SJCRH30 (cell line): ENCODE measurements around the gene MIEF2. TPM values are rescaled to one million over a fixed set of nuclear protein-coding genes. Genes with fewer than 3 reads are reported as not detected.

Experiments
- DNase-seq, 2 experiments: peaks; one replicate each; pipeline ENCODE4 v3.0.0-alpha.2; 2015 to 2020
- H3K27ac ChIP-seq: fragments of 250-450 bp; sonication (Bioruptor Pico); 2 replicates; pipeline ENCODE4 v1.5.1; 2020; ENCODE audit warnings: mild to moderate bottlenecking, moderate library complexity
- H3K27me3 ChIP-seq: fragments of 250-450 bp; sonication (Bioruptor Pico); 2 replicates; pipeline ENCODE4 v1.5.1; 2020; ENCODE audit warnings: mild to moderate bottlenecking, moderate library complexity
- H3K36me3 ChIP-seq: fragments of 250-450 bp; sonication (Bioruptor Pico); 2 replicates; pipeline ENCODE4 v1.5.1; 2020; ENCODE audit warnings: mild to moderate bottlenecking, moderate library complexity
- H3K4me1 ChIP-seq: fragments of 250-450 bp; sonication (Bioruptor Pico); 2 replicates; pipeline ENCODE4 v1.5.1; 2020; ENCODE audit warnings: mild to moderate bottlenecking, moderate library complexity
- H3K4me3 ChIP-seq: fragments of 250-450 bp; sonication (Bioruptor Pico); 2 replicates; pipeline ENCODE4 v1.5.1; 2020; ENCODE audit warnings: mild to moderate bottlenecking, moderate library complexity
- H3K9me3 ChIP-seq: fragments of 250-450 bp; sonication (Bioruptor Pico); replicated peaks from 2 replicates; pipeline ENCODE4 v1.5.1; 2020; ENCODE audit warnings: mild to moderate bottlenecking, moderate library complexity
- total RNA-seq: library from RNA; depleted of rRNA; stranded (reverse); fragments of >200 nt; shearing (Covaris generic); gene quantifications from 2 replicates; pipeline ENCODE4 v1.2.3, GENCODE V29; 2014

Gene MIEF2
- total RNA-seq, 1 experiment from 2014 or later = 17.5 TPM

DNA sequence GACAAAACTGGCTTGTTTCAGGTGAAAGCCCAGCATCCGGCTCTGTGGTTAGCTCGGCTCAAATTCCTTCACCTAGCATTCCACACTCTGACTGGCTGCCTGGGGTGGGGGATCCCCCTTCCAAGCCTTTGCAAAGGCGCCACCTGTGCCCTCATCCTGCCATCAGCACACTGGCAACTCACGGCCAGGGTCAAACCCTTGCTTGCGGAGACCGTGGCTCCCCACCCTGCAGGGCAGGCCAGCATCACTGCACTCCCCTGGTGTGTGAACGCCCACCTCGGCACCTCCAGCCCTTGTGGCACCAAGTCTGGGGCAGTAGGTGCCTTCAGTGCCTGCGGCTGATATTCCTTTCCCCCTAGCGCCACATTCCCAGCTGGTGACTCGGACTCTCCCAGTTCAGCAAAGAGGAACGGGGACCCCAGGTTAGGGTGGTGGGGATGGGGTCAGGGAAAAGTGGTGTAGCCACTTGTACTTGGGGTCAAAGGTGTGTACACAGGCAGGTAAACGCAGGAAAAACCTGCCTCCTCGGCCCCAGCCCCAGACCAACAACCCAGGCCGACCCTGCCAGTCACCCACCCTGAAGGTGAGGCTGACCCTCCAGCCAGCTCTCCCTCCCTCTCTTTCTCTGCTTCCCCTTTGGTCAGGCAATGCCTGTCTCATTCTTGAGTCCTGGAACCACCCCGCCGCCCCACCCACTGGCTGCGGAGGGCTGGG lies 3.0 kb upstream of the MIEF2 start:
- Histone ChIP-seq H3K9me3 (no peaks in the 10 kb centered on the region), H3K4me1 (peaks cover 16% of the 10 kb centered on the region; the same call in 1 of the 2 replicates), H3K27me3 (no peaks in the 10 kb centered on the region), H3K36me3 (peaks cover 34% of the 10 kb centered on the region), H3K27ac (peak overlapping the region; percentile 76), H3K4me3 (peak overlapping the region; percentile 87)
- DNase-seq = no peak

DNA sequence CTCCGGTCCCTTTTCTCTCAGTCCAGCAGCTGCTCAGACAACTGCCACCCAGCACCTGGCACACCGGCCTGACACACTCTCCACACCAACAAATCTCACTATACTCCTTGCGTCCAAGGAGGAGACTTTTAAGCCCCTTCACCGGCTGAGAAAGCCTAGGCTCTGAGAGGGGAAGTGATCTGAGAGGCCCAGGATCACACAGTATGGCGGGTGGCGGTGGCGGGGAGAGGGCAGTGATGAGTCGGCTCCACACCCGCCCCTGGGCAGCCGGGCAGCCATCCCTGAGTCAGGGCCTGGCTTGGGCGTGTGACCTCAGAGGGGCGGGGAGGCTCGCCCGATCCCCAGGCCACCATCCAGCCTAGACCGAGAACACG lies 2.5 kb upstream of the MIEF2 start:
- no peaks in the 10 kb centered on the region for H3K27me3 ChIP-seq
- H3K36me3 ChIP-seq = peaks cover 28% of the 10 kb centered on the region
- peaks cover 16% of the 10 kb centered on the region; the same call in 1 of the 2 replicates for H3K4me1 ChIP-seq
- H3K27ac ChIP-seq = peak overlapping the region; percentile 76
- peak; percentile 91 to 92 for DNase-seq
- peak overlapping the region; percentile 87 for H3K4me3 ChIP-seq
- no peaks in the 10 kb centered on the region for H3K9me3 ChIP-seq

- Histone ChIP-seq H3K36me3 (peaks cover 23% of the 10 kb centered on the region), H3K4me1 (peaks cover 16% of the 10 kb centered on the region; the same call in 1 of the 2 replicates), H3K4me3 (peak within 1 kb of the TSS; percentile 87), H3K27me3 (no peaks in the 10 kb centered on the region), H3K9me3 (no peaks in the 10 kb centered on the region), H3K27ac (peak within 1 kb of the TSS; percentile 76)
- peak; percentile 79 to 81 for DNase-seq
Measured at GRCh38 chr17:18258356-18259038, 2.0 kb upstream of the MIEF2 start, which contains the start of gene FLII. TSS of gene FLII (minus strand) at chr17:18258738. CDS start at chr17:18258690, 48 bp downstream.

- Histone ChIP-seq H3K27ac (no peak overlapping the region), H3K9me3 (no peaks in the 10 kb centered on the region), H3K27me3 (no peaks in the 10 kb centered on the region), H3K4me3 (peak overlapping the region; percentile 83), H3K4me1 (peaks cover 16% of the 10 kb centered on the region; the same call in 1 of the 2 replicates), H3K36me3 (peaks cover 13% of the 10 kb centered on the region)
- DNase-seq = peak in 1 of 2 experiments; percentile 45
Measured at GRCh38 chr17:18259621-18260331, 686 bp upstream of the MIEF2 start.

- Histone ChIP-seq H3K27ac (peak overlapping the region; percentile 1; the same call in 1 of the 2 replicates), H3K27me3 (no peaks in the 10 kb centered on the region), H3K4me1 (peaks cover 16% of the 10 kb centered on the region; the same call in 1 of the 2 replicates), H3K9me3 (no peaks in the 10 kb centered on the region), H3K4me3 (peak overlapping the region; percentile 83), H3K36me3 (no peaks in the 10 kb centered on the region)
- peak; percentile 61 to 66 for DNase-seq
Measured at GRCh38 chr17:18261146-18261515, 669 bp downstream of the MIEF2 start.

DNA sequence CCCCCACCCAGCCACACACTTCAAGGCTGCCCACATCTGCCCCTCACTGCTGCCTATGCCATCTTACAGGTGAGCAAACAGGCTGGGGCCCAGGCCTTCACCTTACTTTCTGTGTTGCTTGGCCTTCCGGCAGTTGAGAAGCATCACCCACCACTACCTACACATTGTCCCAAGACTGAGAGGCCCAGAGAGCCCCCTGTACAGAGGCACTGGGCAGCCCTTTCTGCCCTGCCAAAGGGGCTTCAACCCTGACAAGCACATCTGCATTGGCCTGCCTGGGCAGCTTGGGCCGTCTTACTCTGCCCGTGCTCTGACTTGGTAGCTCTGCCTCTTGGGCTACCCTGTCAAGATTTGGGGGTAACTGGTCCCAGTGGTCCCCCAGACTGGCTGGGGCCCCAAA lies 1.2 kb downstream of the MIEF2 start:
- Histone ChIP-seq H3K4me3 (peak overlapping the region; percentile 83), H3K27ac (no peak overlapping the region), H3K4me1 (peaks cover 16% of the 10 kb centered on the region; the same call in 1 of the 2 replicates), H3K27me3 (no peaks in the 10 kb centered on the region), H3K36me3 (no peaks in the 10 kb centered on the region), H3K9me3 (no peaks in the 10 kb centered on the region)
- no peak for DNase-seq

- H3K36me3 ChIP-seq = no peaks in the 10 kb centered on the region
Measured at GRCh38 chr17:18262111-18262510, 1.6 kb downstream of the MIEF2 start.

GRCh38 chr17:18262641-18263040 lies 2.2 kb downstream of the MIEF2 start:
- no peaks in the 10 kb centered on the region for H3K36me3 ChIP-seq
- H3K4me1 ChIP-seq = peaks cover 11% of the 10 kb centered on the region; the same call in 1 of the 2 replicates
- DNase-seq = no peak
- H3K4me3 ChIP-seq = no peak overlapping the region
- H3K27me3 ChIP-seq = no peaks in the 10 kb centered on the region
- no peak overlapping the region for H3K27ac ChIP-seq
- no peaks in the 10 kb centered on the region for H3K9me3 ChIP-seq

More at GRCh38 chr17:18262111-18262510, 1.6 kb downstream of the MIEF2 start:
- DNase-seq = no peak
- Histone ChIP-seq H3K4me3 (no peak overlapping the region), H3K4me1 (peaks cover 16% of the 10 kb centered on the region; the same call in 1 of the 2 replicates), H3K9me3 (no peaks in the 10 kb centered on the region), H3K27me3 (no peaks in the 10 kb centered on the region), H3K27ac (no peak overlapping the region)

- peaks cover 11% of the 10 kb centered on the region; the same call in 1 of the 2 replicates for H3K4me1 ChIP-seq
- no peak for DNase-seq
- H3K36me3 ChIP-seq = no peaks in the 10 kb centered on the region
- H3K4me3 ChIP-seq = no peak overlapping the region
- no peaks in the 10 kb centered on the region for H3K27me3 ChIP-seq
- no peak overlapping the region for H3K27ac ChIP-seq
- no peaks in the 10 kb centered on the region for H3K9me3 ChIP-seq
Measured at GRCh38 chr17:18263885-18264682, 3.6 kb downstream of the MIEF2 start.

DNA sequence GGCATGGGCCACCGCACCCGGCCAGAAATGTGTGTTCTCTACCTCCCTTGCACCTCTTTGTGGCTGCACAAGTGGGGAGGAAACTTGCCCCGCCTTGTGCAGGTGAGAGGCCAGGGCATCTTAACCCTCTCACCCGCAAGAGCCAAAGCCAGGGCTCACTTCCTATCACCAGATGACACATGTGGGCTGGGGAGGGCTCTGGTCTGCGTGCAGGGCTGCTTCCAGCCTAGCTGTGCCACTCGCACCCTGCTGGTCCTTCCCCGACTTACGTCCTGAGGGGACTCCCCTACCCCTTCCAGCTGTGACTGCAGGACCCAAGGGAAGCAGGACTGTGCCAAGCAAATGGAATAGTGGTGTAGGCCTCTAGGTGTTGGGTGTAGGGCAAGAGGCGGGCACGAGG lies 6.9 kb downstream of the MIEF2 start:
- DNase-seq = no peak
- Histone ChIP-seq H3K4me1 (no peaks in the 10 kb centered on the region), H3K27me3 (no peaks in the 10 kb centered on the region), H3K4me3 (no peak overlapping the region), H3K36me3 (peaks cover 25% of the 10 kb centered on the region), H3K27ac (no peak overlapping the region), H3K9me3 (no peaks in the 10 kb centered on the region)

DNA sequence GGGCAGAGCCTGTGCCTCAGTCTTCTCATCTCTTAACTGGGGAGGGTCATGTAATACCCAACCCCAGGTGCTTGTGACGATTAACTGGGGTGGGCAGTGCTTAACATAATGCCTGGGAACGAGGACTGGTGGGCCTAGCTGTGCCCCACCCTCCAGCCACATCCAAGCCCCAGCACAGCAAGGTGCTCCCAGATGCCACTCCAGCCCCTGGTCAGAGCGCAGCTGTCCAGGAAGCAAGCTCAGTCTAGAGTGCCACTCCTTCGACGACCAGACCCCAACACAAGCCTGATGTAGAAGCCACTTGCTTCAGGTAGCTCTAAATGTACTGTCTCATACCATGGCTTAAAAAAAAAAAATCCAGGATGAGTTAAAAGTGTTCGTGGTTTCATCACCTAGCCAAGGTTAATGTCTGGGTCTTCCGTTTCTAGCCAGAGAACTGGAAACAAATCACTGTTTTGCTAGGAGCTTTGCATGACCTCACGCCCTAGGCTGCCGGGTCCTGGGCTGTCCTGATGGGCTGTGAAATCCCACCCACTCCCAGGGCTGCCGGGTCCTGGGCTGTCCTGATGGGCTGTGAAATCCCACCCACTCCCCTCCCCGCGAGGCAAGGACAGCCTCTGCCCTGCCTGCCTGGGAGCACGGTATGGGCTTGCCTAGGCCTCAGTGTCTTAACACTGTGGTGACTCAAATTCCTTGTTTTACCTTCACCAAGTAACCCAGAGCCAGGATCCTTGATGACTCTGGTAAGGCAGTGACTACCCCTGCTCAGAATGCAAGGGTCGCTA lies 7.7 kb downstream of the MIEF2 start:
- Histone ChIP-seq H3K4me1 (no peaks in the 10 kb centered on the region), H3K27me3 (no peaks in the 10 kb centered on the region), H3K4me3 (no peak overlapping the region), H3K9me3 (no peaks in the 10 kb centered on the region), H3K36me3 (peaks cover 33% of the 10 kb centered on the region), H3K27ac (no peak overlapping the region)
- DNase-seq = no peak

GRCh38 chr17:18270046-18270931 lies 9.8 kb downstream of the MIEF2 start:
- H3K9me3 ChIP-seq = no peaks in the 10 kb centered on the region
- DNase-seq = no peak
- no peak overlapping the region for H3K27ac ChIP-seq
- H3K4me3 ChIP-seq = no peak overlapping the region
- peaks cover 52% of the 10 kb centered on the region for H3K36me3 ChIP-seq
- no peaks in the 10 kb centered on the region for H3K27me3 ChIP-seq
- H3K4me1 ChIP-seq = no peaks in the 10 kb centered on the region

DNA sequence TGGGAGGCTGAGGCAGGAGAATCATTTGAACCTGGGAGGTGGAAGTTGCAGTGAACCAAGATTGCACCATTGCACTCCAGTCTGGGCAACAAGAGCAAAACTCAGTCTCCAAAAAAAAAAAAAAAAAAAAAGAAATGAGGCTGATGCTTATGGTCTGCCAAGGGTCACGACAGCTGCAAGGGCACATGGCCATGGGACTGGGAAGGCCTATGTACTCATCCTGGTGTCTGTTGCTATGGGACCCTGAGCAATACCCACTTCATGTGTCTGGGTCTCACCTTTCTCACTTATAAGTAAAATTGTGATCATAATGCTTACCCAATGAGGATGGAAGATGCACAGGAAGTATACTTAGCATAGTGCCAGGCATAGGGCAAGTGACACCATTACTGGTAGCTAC lies 16.6 kb downstream of the MIEF2 start:
- DNase-seq = no peak
- no peaks in the 10 kb centered on the region for H3K9me3 ChIP-seq
- no peak overlapping the region for H3K4me3 ChIP-seq
- H3K27ac ChIP-seq = no peak overlapping the region
- no peaks in the 10 kb centered on the region for H3K4me1 ChIP-seq
- peaks cover 96% of the 10 kb centered on the region for H3K36me3 ChIP-seq
- H3K27me3 ChIP-seq = no peaks in the 10 kb centered on the region
